GM19324 (cell line): ENCODE results near the gene CRYBB3.
"Not testable (repeated sequence)": the region's sequence is repeated elsewhere in the genome, so short reads cannot be mapped to it uniquely, and the experiment has no call there.

ENCODE experiments used
- ATAC-seq: cut with Tn5 transposase; IDR thresholded peaks from one replicate; pipeline ENCODE4 v1.9.1; 2021; ENCODE audit warnings: mild to moderate bottlenecking, moderate library complexity; ENCODE audit not compliant: unreplicated experiment, low FRiP score

CRYBB3 gene

DNA sequence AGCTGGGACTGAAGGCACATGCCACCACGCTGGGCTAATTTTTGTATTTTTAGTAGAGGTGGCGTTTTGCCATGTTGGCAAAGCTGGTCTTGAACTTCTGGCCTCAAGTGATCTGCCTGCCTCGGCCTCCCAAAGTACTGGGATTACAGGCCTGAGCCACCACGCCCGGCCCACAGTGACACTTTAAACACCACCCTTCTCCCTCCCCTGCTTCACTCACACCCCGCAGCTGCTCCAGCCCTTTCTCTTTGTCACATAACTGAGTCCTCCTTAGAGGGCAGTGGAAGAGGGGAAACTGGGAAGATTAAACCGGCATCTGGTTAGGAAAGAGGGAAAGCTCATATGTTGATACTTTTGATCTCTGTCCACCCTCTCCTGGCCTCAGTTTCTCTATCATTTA lies 4.9 kb downstream of the CRYBB3 start:
- not testable (repeated sequence) for ATAC-seq

DNA sequence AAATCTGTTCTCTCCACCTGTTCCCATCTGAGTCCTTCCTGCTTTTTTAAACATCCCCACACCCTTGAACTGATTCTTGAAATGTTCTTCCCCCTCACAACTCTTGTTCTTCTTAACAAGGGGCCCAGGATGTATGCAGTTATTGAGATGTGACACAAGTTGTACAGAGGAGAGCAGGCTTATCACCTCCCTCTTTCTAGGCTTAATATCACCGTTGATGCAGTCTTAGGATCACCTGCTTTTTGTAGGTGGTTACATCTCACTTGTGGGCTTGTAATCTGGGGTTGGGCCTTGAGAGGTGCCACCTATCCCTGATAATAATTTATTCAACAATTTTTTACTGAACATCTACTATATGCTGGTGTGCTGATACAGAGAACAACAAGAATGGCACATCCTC lies 6.2 kb downstream of the CRYBB3 start:
- no peak for ATAC-seq

DNA sequence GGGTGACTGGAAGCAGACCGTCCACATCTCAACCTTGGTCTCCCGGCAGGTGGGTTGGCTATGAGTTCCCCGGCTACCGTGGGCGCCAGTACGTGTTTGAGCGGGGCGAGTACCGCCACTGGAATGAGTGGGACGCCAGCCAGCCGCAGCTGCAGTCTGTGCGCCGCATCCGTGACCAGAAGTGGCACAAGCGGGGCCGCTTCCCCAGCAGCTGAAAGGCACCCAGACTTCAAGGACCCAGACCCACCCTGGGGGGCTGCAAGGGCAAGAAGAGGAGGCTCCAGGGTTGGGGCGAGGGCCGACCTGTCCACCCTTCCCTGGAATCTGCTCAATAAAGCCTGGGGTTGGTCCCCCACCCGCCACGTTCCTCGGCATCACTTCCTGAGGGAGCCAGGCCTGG lies 7.3 kb downstream of the CRYBB3 start:
- ATAC-seq: no peak

DNA sequence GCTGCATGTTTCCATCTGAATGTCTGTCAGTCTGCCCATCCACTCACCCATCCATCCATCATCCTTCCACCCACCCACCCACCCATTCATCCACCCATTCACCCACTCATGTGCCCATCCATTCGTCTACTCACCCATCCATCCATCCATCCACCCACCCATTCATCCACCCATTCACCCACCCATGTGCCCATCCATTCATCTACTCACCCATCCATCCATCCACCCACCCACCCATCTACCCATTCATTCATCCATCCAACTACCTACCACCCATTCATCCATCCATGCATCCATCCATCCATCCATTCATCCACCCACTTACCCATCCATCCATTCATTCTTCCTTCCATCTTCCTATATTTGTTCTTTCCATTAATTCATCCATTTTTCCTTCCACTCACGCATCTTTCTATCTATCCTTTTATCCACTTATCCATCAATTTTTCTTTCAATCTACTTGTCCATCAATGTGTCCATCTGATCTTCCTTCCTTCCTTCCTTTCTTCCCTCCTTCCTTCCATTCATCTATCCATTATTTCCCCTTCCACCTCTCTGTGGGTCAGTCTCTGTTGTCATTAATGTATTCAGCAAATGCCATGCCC lies 8.0 kb downstream of the CRYBB3 start:
- ATAC-seq: no peak

DNA sequence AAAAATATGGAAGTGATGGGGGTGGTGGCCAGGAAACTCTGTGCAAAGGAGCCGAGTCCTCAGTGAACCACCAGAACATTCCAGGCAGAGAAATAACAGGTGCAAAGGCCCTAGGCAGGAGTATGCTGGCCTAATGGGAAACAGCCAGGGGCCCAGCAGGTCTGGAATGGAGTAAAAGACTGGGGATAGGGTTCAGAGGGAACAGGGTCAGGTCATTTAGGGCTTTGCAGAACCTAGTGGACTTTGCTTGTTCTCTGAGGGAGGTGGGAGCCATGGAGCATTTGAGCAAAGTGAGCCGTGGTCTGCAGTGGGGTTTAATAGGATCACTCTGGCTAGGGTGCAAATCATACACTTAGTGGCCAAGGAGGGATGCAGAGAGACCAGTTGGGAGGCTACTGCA lies 8.7 kb downstream of the CRYBB3 start:
- no peak for ATAC-seq

DNA sequence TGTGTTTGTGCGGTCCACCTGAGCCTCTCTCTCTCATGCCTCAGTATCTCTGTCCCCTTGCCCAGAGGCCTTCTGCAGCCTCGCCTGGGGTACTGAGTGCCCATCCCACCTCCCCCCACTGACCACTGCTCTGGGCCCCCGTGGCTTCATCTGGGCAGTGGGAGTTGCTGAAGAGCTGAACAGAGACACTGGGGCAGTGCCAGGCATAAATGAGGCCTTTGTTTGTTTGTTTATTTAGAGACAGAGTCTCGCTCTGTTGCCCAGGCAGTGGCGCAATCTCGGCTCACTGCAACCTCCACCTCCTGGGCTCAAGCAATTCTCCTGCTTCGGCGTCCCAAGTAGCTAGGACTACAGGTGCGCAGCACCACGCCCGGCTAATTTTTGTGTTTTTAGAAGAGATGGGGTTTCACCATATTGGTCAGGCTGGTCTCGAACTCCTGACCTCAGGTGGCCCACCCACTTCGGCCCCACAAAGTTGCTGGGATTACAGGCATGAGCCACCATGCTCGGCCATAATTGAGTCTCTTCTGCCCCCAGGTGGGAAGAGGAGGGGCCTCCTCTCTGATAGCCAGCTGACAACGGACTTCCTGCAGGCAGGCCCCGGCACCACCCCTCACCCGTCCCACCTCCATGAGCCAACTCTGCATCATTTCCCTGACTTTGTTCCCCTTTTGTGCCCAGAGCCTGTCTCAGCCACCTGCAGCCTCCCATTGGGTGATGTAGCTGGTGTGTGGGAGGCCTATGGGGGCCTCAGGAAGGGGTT lies 9.3 kb downstream of the CRYBB3 start:
- no peak for ATAC-seq

DNA sequence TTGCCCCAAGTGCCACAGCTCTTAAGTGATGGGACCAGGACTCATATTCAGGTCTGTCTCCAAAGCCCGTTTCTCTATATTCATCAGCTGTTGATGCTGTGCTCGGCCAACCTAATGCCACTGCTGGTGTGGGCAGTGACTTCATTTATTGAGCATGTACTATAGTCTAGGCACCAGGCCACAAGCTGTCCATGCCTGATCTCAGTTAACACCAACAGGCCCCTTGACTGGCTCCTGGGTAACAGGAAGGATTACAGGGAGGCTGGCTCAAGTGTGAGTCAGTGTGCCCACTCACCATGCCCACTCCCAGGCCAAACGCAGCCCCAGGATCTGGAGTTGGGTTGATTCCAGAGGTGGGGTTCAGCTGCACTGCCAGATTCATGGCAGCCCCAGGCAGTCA lies 11.1 kb downstream of the CRYBB3 start:
- ATAC-seq: no peak

DNA sequence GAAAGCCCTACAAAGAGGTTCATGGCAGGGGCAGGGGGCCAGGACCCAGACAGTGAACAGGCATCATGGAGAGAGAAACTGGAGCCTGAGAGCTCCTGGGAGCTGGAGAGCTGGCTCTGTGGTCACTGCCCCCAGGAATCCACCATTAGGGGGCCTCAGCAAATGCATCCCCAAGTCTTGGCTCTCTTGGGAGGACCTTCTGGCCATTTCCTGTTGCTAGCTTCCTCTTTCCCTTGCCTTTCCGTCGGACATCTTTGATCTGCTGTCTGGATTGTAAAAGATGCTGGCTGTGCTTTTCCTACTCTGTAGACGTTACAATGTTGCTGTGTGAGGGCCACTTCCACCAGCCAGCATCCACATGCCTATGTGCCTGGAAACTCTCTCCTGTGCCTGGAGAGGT lies 12.7 kb downstream of the CRYBB3 start:
- no peak for ATAC-seq

DNA sequence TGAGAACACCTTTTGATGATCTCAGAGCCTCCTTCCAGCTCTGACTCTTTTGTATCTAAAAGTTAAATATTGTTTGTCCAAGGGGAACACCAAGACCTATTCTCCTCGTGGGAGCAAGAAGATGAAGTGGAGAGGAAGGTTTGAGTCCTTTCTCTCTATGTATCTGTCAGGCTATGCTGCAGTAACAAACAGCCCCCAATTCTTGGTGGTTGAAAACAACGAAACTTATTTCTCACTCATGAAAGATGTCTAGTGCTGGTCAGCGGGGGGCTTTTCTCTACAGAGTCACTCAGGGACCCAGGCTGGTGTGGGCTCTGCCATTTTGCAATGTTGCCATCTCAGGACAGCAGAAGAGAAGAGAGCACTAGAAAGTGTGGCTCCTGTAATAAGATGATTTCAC lies 13.6 kb downstream of the CRYBB3 start:
- ATAC-seq: no peak

DNA sequence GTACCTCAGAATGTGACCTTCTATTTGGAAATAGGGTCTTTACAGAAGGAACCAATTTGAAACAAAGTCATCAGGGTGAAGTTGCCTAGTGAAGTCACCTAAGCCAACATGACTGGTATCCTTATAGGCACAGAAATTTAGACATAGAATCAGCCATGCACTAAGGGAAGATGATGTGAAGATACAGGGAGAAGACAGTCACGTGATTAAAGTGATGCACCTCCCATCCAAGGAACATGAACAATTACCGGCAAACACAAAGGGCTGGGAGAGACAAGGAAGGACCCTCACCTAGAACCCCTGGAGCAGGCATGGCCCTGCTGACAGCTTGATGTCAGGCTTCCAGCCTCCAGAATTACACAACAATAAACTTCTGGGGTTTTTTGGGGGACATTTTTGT lies 16.6 kb downstream of the CRYBB3 start:
- no peak for ATAC-seq

DNA sequence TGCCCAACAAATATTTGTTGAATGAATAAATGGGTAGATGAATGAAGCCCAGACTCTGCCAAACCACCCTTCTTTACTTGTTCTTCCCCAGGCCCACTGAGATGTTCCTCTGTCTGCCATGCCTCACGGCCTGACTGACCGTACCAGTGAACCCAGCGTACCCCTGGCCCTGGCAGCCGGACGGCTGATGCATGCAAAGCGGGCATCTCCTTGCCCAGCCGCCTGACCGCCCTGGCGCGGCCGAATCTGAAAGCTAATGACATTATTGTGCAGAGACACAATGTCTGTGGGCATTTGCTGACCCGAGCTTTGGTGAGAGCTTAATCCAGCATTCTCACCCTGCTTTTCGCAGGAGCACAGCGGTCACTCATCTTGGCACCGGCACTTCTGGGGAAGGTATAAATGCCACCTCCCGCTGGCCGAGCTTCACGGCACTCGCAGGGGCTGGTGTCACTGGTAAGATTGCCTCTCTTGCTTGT lies 19.6 kb downstream of the CRYBB3 start, which contains the start of gene CRYBB2:
Gene CRYBB2, plus strand, starts transcription at position 429 of the 479 bp plus-strand sequence. CDS start 1,791 bp downstream, outside the sequence.
- no peak for ATAC-seq

DNA sequence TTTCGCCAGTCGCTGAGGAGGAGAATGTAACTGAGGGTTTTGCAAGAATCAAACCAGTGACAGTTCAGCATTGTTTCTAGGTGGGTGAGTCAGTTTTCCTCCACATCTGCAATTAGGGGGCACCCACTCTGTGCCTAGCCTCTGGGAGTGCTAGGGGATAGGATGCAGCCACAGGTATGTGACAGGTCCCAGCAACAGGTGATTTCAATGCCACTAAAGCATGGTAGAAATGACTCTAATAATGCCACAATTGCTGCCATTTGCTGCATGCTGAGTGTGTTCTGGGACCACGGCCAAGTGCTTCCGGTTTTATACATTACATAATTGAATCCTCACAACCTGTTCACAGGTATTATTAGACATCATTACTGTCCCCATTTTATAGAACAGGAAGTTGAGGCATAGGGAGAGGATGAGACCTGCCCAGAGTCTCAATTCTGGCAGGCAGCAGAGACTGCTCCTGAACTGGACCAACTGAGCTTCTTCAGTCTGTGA lies 20.3 kb downstream of the CRYBB3 start:
- ATAC-seq: no peak

DNA sequence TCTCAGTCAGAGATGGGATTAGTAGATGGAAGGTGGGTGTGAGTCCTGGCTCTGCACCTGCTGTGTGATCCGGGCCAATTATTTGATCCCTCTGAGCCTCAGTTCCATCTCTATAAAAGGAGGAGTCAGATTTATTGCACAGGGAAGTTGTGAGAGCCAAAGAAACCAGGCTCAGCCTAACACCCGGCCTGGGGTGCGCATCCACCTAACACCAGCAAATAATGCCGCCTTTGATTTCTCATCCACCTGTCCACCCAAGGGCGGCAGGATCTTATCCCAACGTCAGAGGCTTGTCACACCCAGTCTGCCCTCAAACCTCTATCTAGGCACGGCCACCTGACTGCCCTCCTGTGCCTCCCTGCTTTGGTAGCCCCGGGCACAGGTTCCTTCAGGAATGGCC lies 22.1 kb downstream of the CRYBB3 start:
- ATAC-seq: no peak

DNA sequence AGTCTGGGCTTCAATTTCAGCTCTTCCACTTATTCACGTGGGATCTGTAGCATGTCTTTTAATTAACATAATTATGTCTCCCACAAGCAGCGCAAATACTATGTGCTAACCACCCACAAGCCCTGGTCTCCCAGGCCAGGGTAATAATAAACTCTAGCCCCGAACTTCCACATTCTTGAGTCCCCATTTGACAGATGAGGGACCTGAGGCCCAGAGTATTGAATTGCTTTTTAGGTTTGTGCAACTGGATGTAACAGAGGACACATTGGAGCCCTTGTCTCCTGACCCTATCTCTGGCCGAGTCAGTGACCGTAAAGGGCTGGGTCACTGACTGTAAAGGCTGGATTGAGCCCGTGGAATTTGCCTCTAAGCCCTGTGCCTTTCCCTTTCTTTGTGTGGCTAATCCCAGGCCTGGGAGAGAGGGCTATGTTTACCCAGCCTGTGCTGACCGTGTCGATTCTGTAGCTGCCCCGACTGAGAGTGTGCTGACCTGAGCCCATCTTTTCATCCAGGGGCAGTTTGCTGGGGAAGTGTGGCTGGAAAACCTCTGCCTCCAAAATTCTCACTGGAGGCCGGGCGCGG lies 23.7 kb downstream of the CRYBB3 start:
- no peak for ATAC-seq

DNA sequence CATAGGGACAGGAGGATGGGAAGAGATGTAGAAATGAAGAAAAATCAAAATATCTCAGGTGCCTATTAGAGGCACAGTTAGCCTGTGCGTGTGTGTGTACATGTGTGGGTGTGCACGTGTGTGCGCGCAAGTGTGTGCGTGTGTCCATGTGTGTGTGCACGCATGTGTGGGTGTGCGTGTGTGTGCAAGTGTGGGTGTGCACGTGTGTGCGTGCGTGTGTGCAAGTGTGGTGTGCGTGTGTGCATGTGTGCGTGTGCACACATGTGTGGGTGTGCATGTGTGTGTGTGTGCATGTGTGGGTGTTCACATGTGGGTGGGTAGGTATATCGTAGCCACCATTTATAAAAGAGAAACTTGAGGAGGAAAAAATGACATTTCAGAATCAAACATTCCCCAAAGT lies 29.2 kb downstream of the CRYBB3 start:
- ATAC-seq: no peak

DNA sequence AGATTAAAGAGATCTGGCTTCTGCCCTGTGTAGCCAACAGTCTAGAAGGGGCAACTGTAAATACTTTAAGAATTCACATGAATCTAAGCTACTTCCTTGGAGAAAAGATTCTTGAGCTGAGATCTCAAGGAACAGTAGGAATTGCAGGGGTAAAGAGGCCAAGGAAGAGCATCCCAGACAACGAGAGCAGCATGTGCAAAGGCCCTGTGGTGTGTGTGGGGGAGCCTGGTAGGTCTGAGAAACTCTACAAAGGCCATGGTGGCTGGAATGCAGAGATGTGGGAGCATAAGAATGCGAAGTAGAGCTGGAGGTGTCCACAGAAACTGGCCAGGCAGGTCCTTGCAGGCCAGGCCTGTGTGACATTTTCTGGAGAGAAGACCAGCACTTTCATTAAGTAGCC lies 31.1 kb downstream of the CRYBB3 start:
- ATAC-seq: not testable (repeated sequence)

DNA sequence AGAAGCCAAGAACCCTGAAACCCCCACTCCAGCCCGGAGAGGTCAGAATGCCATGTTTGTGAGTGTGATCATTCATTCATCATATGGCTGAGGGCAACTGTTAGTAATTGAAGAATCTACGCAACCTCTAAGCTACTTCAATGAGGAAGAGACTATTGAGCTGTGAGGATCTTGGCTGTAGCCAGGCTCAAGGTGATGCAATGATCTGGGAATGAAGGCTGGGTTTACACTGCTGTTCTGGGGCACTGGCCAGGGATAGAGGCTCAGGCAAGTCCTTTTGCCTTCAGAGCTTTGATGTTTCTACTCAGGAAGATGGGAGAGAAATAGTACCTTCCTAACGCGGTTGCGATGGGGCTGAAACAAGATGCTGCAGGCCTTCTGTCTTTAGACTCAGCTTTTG lies 32.6 kb downstream of the CRYBB3 start:
- no peak for ATAC-seq

DNA sequence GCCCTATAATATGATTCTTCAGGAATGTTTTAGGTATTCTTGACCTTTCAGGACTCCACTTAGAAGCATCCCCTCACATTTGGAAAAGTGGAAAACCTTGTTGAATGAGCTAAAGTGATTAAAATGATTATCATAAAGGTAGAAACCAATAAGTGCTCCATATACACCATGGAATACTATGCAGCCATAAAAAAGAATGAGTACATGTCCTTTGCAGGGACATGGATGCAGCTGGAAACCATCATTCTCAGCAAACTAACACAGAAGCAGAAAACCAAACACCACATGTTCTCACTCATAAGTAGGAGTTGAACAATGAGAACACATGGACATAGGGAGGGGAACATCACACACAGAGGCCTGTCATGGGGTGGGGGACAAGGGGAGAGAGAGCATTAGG lies 34.0 kb downstream of the CRYBB3 start:
- ATAC-seq: not testable (repeated sequence)

DNA sequence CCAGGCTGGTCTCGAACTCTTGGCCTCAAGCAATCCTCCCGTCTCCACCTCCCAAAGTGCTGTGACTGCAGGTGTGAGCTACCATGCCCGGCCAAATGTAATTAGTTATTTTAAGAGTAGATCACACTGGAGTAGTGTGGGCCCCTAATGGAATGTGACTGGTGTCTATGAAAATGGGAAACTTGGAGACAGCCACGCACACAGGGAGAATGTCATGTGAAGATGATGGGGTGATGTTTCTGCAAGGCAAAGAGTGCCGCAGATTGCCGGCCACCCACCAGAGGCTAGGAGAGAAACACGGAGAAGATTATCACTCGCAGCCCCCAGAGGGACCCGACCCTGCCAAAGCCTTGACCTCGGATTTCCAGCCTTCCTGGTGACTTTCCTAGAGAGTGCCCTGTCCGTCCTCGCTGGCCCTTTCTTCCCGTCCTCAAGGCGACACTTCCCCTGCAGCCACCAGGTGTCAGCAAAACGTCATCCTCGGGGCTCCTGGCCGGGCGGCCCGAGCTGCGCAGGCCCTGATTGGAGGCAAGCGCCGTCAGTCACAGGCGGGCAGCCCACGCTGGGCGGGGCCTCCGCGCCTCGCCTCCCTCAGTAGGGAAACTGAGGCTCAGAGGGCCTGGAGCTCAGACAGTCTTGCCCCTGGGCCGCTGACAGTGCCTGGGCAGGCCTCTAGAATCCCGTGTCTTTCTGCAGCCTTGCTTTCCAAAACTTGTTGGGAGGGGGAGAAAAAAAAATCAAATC lies 36.1 kb downstream of the CRYBB3 start:
- ATAC-seq: no peak

DNA sequence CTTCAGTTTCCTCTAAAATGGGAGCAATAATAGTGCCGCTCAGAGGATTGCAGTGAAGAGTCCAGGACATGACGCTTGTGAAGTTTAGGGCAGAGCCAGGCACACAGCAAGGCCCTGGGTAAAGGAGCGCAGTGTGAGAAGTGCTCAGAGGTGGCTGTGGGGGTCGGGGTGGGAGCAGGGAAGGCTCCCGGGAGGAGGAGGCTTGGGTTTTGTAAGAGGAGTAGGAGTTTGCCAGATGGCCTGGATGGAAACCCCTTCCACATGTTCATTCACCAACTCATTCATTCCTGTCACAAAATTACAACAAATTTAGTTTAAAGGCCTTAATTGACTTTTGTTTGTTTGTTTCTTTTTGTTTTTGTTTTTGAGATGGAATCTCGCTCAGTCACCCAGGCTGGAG lies 36.8 kb downstream of the CRYBB3 start:
- ATAC-seq: no peak

DNA sequence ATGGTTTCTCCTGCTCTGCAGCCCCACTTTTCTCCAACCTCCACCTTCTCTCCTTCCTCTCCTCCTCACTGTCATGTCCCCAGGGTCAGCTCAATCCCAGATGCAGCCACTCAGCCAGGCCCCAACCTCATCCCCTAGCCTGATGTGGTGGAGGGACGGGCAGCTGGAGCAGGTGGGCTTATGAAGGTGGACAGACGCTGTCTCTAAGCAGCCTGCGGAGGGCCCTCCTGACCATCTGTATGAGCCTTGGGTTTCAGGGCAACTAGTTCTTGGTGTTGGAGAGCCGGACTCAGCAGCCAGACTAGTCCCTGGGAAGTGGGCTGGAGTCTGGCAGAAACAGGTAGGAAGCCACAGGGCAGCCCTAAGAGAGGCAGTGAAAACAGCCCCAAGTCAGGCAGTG lies 37.8 kb downstream of the CRYBB3 start:
- no peak for ATAC-seq
